ENCODE data around the gene KLHL29.

The KLHL29 gene

GRCh38 chr2:23489471-23490322 lies 104.7 kb downstream of the KLHL29 start:
- no peaks in the 10 kb centered on the region for H3K27me3 ChIP-seq (ENCODE audit: low read depth, low read length)
- peaks cover 0 to 4% of the 10 kb centered on the region in 2 donors for H3K4me1 ChIP-seq (ENCODE audit: control insufficient read depth in 1 of 2, insufficient read depth in 2 of 2, low read length in 2 of 2)
- H3K9me3 ChIP-seq (ENCODE audit: control insufficient read depth in 1 of 2, low read length in 2 of 2): no peaks in the 10 kb centered on the region
- H3K27ac ChIP-seq (ENCODE audit: low read length): no peak overlapping the region
- H3K36me3 ChIP-seq (ENCODE audit: control insufficient read depth in 1 of 2, insufficient read depth in 2 of 2, low read length in 2 of 2): no peaks in the 10 kb centered on the region
- H3K4me3 ChIP-seq (ENCODE audit: low read depth in 1 of 2, low read length in 2 of 2): no peak overlapping the region

- Histone ChIP-seq H3K4me3 (ENCODE audit: low read depth in 1 of 2, low read length in 2 of 2) (no peak overlapping the region), H3K27ac (ENCODE audit: low read length) (no peak overlapping the region), H3K4me1 (ENCODE audit: control insufficient read depth in 1 of 2, insufficient read depth in 2 of 2, low read length in 2 of 2) (peaks cover 0 to 2% of the 10 kb centered on the region in 2 donors), H3K27me3 (ENCODE audit: low read depth, low read length) (no peaks in the 10 kb centered on the region), H3K36me3 (ENCODE audit: control insufficient read depth in 1 of 2, insufficient read depth in 2 of 2, low read length in 2 of 2) (no peaks in the 10 kb centered on the region), H3K9me3 (ENCODE audit: control insufficient read depth in 1 of 2, low read length in 2 of 2) (no peaks in the 10 kb centered on the region)
These were observed 106.8 kb downstream of the KLHL29 start for GRCh38 chr2:23491591-23492336.

DNA sequence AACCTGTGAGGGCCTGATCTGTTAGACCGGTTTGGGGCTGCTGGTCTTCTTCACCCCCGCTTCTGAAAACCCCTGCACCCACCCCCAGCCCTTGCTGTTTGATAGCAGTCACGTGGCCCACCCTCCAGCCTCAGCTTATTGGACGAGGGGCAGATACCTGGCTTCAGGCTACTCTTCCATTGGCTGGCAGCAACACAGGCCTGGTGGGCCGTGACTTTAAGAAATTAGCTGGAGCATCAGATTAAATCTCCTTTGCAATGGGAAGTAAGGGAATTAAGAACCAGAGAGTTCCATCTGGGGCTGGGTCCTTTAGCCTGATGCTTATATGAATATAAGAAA lies 107.3 kb downstream of the KLHL29 start:
- no peak overlapping the region for H3K27ac ChIP-seq (ENCODE audit: low read length)
- no peak overlapping the region for H3K4me3 ChIP-seq (ENCODE audit: low read depth in 1 of 2, low read length in 2 of 2)
- H3K9me3 ChIP-seq (ENCODE audit: control insufficient read depth in 1 of 2, low read length in 2 of 2): no peaks in the 10 kb centered on the region
- H3K27me3 ChIP-seq (ENCODE audit: low read depth, low read length): no peaks in the 10 kb centered on the region
- H3K36me3 ChIP-seq (ENCODE audit: control insufficient read depth in 1 of 2, insufficient read depth in 2 of 2, low read length in 2 of 2): no peaks in the 10 kb centered on the region
- H3K4me1 ChIP-seq (ENCODE audit: control insufficient read depth in 1 of 2, insufficient read depth in 2 of 2, low read length in 2 of 2): no peaks in the 10 kb centered on the region

GRCh38 chr2:23492921-23493320 lies 107.9 kb downstream of the KLHL29 start:
- Histone ChIP-seq H3K27me3 (ENCODE audit: low read depth, low read length) (no peaks in the 10 kb centered on the region), H3K9me3 (ENCODE audit: control insufficient read depth in 1 of 2, low read length in 2 of 2) (no peaks in the 10 kb centered on the region), H3K4me3 (ENCODE audit: low read depth in 1 of 2, low read length in 2 of 2) (no peak overlapping the region), H3K4me1 (ENCODE audit: control insufficient read depth in 1 of 2, insufficient read depth in 2 of 2, low read length in 2 of 2) (no peaks in the 10 kb centered on the region), H3K36me3 (ENCODE audit: control insufficient read depth in 1 of 2, insufficient read depth in 2 of 2, low read length in 2 of 2) (no peaks in the 10 kb centered on the region), H3K27ac (ENCODE audit: low read length) (no peak overlapping the region)

GRCh38 chr2:23493846-23494245 lies 108.9 kb downstream of the KLHL29 start:
- H3K27ac ChIP-seq (ENCODE audit: low read length): no peak overlapping the region
- H3K4me1 ChIP-seq (ENCODE audit: control insufficient read depth in 1 of 2, insufficient read depth in 2 of 2, low read length in 2 of 2): peaks cover 0 to 4% of the 10 kb centered on the region in 2 donors
- no peak overlapping the region for H3K4me3 ChIP-seq (ENCODE audit: low read depth in 1 of 2, low read length in 2 of 2)
- H3K9me3 ChIP-seq (ENCODE audit: control insufficient read depth in 1 of 2, low read length in 2 of 2): no peaks in the 10 kb centered on the region
- no peaks in the 10 kb centered on the region for H3K27me3 ChIP-seq (ENCODE audit: low read depth, low read length)
- H3K36me3 ChIP-seq (ENCODE audit: control insufficient read depth in 1 of 2, insufficient read depth in 2 of 2, low read length in 2 of 2): no peaks in the 10 kb centered on the region

DNA sequence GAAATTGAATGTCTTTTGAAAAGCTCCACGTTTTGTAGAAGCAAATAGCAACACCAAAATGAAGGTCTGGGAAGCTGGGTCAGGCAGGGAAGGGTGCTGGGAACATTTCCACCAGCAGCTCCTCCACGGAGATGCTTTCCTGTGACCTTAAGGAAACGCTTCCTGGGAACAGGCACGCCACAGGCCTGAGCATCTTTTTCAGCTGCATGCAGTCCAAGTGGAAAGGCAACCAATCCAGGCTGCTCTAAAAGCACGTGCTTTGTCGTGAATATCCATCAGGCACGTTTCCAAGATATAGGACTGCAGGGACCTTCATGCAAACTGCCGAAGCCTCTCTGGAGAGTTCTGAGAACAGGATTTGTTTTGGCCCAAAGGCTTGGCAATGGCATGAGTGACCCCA lies 109.3 kb downstream of the KLHL29 start:
- no peaks in the 10 kb centered on the region for H3K27me3 ChIP-seq (ENCODE audit: low read depth, low read length)
- H3K9me3 ChIP-seq (ENCODE audit: control insufficient read depth in 1 of 2, low read length in 2 of 2): no peaks in the 10 kb centered on the region
- no peak overlapping the region for H3K27ac ChIP-seq (ENCODE audit: low read length)
- no peaks in the 10 kb centered on the region for H3K36me3 ChIP-seq (ENCODE audit: control insufficient read depth in 1 of 2, insufficient read depth in 2 of 2, low read length in 2 of 2)
- H3K4me3 ChIP-seq (ENCODE audit: low read depth in 1 of 2, low read length in 2 of 2): no peak overlapping the region
- peaks cover 4 to 6% of the 10 kb centered on the region in 2 donors for H3K4me1 ChIP-seq (ENCODE audit: control insufficient read depth in 1 of 2, insufficient read depth in 2 of 2, low read length in 2 of 2)

DNA sequence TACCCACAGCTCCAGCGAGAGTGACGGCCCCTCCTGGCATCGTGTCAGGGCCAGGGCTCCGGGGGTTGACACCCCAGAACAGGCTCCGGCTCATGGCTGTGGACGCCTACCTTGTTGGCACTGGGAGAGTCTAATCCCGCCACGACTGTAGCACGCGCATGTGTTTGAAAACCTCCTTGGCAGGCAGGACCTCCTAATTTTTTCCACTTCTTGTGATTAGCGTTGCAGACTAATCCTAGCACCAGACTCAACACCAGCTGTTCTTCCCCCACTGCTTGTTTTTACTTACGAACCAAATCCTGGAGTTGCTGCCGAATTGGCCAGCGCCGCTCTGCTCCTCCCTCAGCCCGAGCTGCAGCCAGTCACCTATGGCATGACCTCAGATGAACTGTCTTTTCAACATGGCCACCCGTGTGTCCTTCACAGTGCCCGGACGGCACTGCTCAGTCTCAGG lies 110.7 kb downstream of the KLHL29 start:
- H3K4me3 ChIP-seq (ENCODE audit: low read depth in 1 of 2, low read length in 2 of 2): no peak overlapping the region
- no peak overlapping the region for H3K27ac ChIP-seq (ENCODE audit: low read length)
- no peaks in the 10 kb centered on the region for H3K9me3 ChIP-seq (ENCODE audit: control insufficient read depth in 1 of 2, low read length in 2 of 2)
- no peaks in the 10 kb centered on the region for H3K36me3 ChIP-seq (ENCODE audit: control insufficient read depth in 1 of 2, insufficient read depth in 2 of 2, low read length in 2 of 2)
- no peaks in the 10 kb centered on the region for H3K27me3 ChIP-seq (ENCODE audit: low read depth, low read length)
- H3K4me1 ChIP-seq (ENCODE audit: control insufficient read depth in 1 of 2, insufficient read depth in 2 of 2, low read length in 2 of 2): peaks cover 6% of the 10 kb centered on the region in 2 donors

DNA sequence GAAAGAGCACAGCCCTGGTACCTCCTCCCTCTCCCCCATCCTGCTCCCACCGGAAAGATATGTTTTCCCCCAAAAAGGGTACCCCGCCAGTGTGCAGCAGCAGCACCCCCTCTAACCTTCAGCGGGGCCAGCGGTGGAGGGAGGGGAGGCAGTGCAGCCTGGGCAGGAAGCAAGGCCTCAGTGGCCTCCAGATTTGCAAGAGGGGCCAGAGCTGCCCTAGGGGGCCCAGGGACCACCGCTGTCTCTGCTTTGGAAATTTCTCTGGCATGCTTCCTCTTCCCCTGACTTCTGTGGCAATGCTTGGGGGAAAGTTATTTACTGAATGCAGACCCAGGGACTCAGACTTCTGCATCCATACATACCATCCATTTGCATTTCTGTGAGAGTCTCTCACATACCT lies 111.5 kb downstream of the KLHL29 start:
- Histone ChIP-seq H3K27ac (ENCODE audit: low read length) (no peak overlapping the region), H3K4me3 (ENCODE audit: low read depth in 1 of 2, low read length in 2 of 2) (no peak overlapping the region), H3K27me3 (ENCODE audit: low read depth, low read length) (no peaks in the 10 kb centered on the region), H3K4me1 (ENCODE audit: control insufficient read depth in 1 of 2, insufficient read depth in 2 of 2, low read length in 2 of 2) (peaks cover 6% of the 10 kb centered on the region in 2 donors), H3K9me3 (ENCODE audit: control insufficient read depth in 1 of 2, low read length in 2 of 2) (no peaks in the 10 kb centered on the region), H3K36me3 (ENCODE audit: control insufficient read depth in 1 of 2, insufficient read depth in 2 of 2, low read length in 2 of 2) (no peaks in the 10 kb centered on the region)

DNA sequence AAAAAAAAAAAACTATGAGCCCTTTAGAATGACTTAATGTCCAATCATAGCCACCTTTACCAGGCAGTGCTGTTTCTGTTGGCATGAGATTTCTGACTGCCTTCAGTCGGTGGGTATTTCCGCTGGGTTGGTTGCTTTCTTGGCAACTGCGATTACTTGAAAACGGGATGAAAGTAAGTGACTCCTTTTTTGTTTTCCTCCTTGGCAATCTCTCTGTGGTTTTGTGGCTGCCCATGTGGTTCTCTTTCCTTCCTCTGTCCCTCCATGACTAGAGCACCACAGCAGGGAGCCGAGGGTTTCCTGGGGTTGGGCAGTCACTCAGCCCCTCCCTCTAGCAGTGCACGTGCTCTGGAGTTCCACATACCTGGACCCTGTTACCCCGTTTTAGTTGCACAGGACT lies 112.1 kb downstream of the KLHL29 start:
- Histone ChIP-seq H3K27ac (ENCODE audit: low read length) (no peak overlapping the region), H3K4me1 (ENCODE audit: control insufficient read depth in 1 of 2, insufficient read depth in 2 of 2, low read length in 2 of 2) (peaks cover 6 to 10% of the 10 kb centered on the region in 2 donors), H3K36me3 (ENCODE audit: control insufficient read depth in 1 of 2, insufficient read depth in 2 of 2, low read length in 2 of 2) (no peaks in the 10 kb centered on the region), H3K4me3 (ENCODE audit: low read depth in 1 of 2, low read length in 2 of 2) (no peak overlapping the region), H3K27me3 (ENCODE audit: low read depth, low read length) (no peaks in the 10 kb centered on the region), H3K9me3 (ENCODE audit: control insufficient read depth in 1 of 2, low read length in 2 of 2) (no peaks in the 10 kb centered on the region)

GRCh38 chr2:23497536-23497935 lies 112.6 kb downstream of the KLHL29 start:
- H3K4me3 ChIP-seq (ENCODE audit: low read depth in 1 of 2, low read length in 2 of 2): no peak overlapping the region
- H3K27me3 ChIP-seq (ENCODE audit: low read depth, low read length): no peaks in the 10 kb centered on the region
- H3K27ac ChIP-seq (ENCODE audit: low read length): no peak overlapping the region
- no peaks in the 10 kb centered on the region for H3K36me3 ChIP-seq (ENCODE audit: control insufficient read depth in 1 of 2, insufficient read depth in 2 of 2, low read length in 2 of 2)
- peaks cover 6 to 14% of the 10 kb centered on the region in 2 donors for H3K4me1 ChIP-seq (ENCODE audit: control insufficient read depth in 1 of 2, insufficient read depth in 2 of 2, low read length in 2 of 2)
- no peaks in the 10 kb centered on the region for H3K9me3 ChIP-seq (ENCODE audit: control insufficient read depth in 1 of 2, low read length in 2 of 2)

DNA sequence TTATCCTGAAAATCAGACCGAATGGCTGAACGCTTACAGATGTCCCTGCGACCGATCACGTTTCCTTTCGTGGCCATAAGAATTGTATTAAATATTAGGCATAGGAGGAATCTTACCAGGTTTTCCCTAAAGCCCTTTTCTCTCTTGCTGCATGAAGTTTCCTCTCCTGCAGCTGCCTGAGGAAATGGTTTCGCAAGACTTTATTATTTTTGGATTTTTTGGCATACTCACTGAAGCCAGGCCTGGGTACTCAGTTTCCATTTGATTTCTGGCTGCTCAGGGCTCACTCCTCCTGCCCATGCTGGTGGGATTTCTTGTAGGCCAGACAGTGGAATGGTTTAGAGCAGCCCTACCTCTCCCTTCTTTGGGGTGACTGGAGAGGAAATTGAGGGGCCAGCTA lies 114.0 kb downstream of the KLHL29 start:
- peaks cover 6 to 24% of the 10 kb centered on the region in 2 donors for H3K4me1 ChIP-seq (ENCODE audit: control insufficient read depth in 1 of 2, insufficient read depth in 2 of 2, low read length in 2 of 2)
- H3K27me3 ChIP-seq (ENCODE audit: low read depth, low read length): no peaks in the 10 kb centered on the region
- no peak overlapping the region for H3K27ac ChIP-seq (ENCODE audit: low read length)
- H3K36me3 ChIP-seq (ENCODE audit: control insufficient read depth in 1 of 2, insufficient read depth in 2 of 2, low read length in 2 of 2): no peaks in the 10 kb centered on the region
- no peaks in the 10 kb centered on the region for H3K9me3 ChIP-seq (ENCODE audit: control insufficient read depth in 1 of 2, low read length in 2 of 2)
- no peak overlapping the region for H3K4me3 ChIP-seq (ENCODE audit: low read depth in 1 of 2, low read length in 2 of 2)
